ENCODE data around the gene STUB1. TPM values are rescaled to one million over a fixed set of nuclear protein-coding genes. Genes with fewer than 3 reads are reported as not detected.

Gene STUB1
- total RNA-seq, 1 experiment from 2014 or later: 102 TPM

- Histone ChIP-seq H3K23ac (ENCODE audit: insufficient read length, low read depth, low read length) (no peak overlapping the region), H2BK5ac (ENCODE audit: insufficient read length, low read length) (no peak overlapping the region), H3K4me1 (ENCODE audit: insufficient read depth, low read length) (no peaks in the 10 kb centered on the region), H3K79me2 (ENCODE audit: insufficient read depth, low read length) (no peaks in the 10 kb centered on the region), H4K91ac (ENCODE audit: insufficient read length, low read depth, low read length) (no peak overlapping the region), H3K9ac (ENCODE audit: extremely low read depth, insufficient read length, low read length) (no peak overlapping the region), H3T11ph (ENCODE audit: low read length) (no peak overlapping the region), H3K27ac (ENCODE audit: insufficient read length, low read depth, low read length) (no peak overlapping the region), H3K18ac (ENCODE audit: insufficient read length, low read depth, low read length) (no peak overlapping the region), H3K79me1 (ENCODE audit: insufficient read depth, low read depth, low read length, poor library complexity, severe bottlenecking) (no peaks in the 10 kb centered on the region), H2AFZ (ENCODE audit: low read length) (no peak overlapping the region), H3K14ac (ENCODE audit: insufficient read depth, low read length) (no peak overlapping the region), H3K9me3 (ENCODE audit: control insufficient read depth, low read depth, low read length) (no peaks in the 10 kb centered on the region), H3K56ac (ENCODE audit: insufficient read length, low read depth, low read length) (no peak overlapping the region), H3K4me2 (ENCODE audit: insufficient read depth, insufficient read length, low read length) (no peak overlapping the region), H4K20me1 (ENCODE audit: control insufficient read depth, insufficient read depth, insufficient read length) (no peaks in the 10 kb centered on the region), H4K8ac (replicated peaks; ENCODE audit: insufficient read length, low read depth, low read length) (no peak overlapping the region), H3K4ac (ENCODE audit: low read depth, low read length) (no peak overlapping the region), H2BK120ac (ENCODE audit: low read depth, low read length, poor library complexity, severe bottlenecking) (no peak overlapping the region), H2BK12ac (ENCODE audit: insufficient read length, low read depth, low read length) (no peak overlapping the region), H2AK5ac (ENCODE audit: insufficient read length, low read length) (no peak overlapping the region), H4K5ac (ENCODE audit: insufficient read length, low read depth, low read length) (no peak overlapping the region), H2BK20ac (ENCODE audit: low read depth, low read length, poor library complexity, severe bottlenecking) (no peak overlapping the region), H3K27me3 (ENCODE audit: insufficient read depth, low read length) (no peaks in the 10 kb centered on the region; the same call in 1 of the 2 replicates), H2BK15ac (ENCODE audit: low read depth, low read length) (no peak overlapping the region), H3K23me2 (ENCODE audit: insufficient read length, low read depth, low read length, poor library complexity, severe bottlenecking) (peaks cover 10% of the 10 kb centered on the region)
- no peak for TF ChIP-seq CTCF (conservative IDR thresholded peaks at IDR 0.05)
- Mint-ChIP-seq H3K9me3 (no peaks in the 10 kb centered on the region), H3K4me3 (no peak overlapping the region; a peak in 1 of 5 replicates), H3K4me1 (peaks cover 14 to 28% of the 10 kb centered on the region in 2 experiments), H3K27me3 (ENCODE audit: low read depth) (peaks cover 37% of the 10 kb centered on the region), H3K36me3 (ENCODE audit: insufficient read depth in 1 of 3, low read depth in 3 of 3) (peaks cover 0 to 5% (median 3%) of the 10 kb centered on the region in 3 experiments; a peak in 1 of 7 replicates), H3K27ac (no peak overlapping the region)
- no peak for DNase-seq
- WGBS (ENCODE audit: extremely low coverage, insufficient read length, low lambda C conversion rate): no CpG with 5 or more reads among the region's 9 CpGs
Measured at GRCh38 chr16:718389-718788, 38.2 kb downstream of the STUB1 start.

Data from H9 (cell line).